ENCODE measurements around the gene TM6SF1.
"Not testable (repeated sequence)": the region's sequence is repeated elsewhere in the genome, so short reads cannot be mapped to it uniquely, and the experiment has no call there.

The TM6SF1 gene

GRCh38 chr15:83115831-83116565 lies 8.6 kb downstream of the TM6SF1 start:
- DNase-seq (ENCODE audit: low read depth in 3 of 3) = no peak

- DNase-seq (ENCODE audit: low read depth in 3 of 3) = no peak
These were observed 10.9 kb downstream of the TM6SF1 start for GRCh38 chr15:83118291-83118827.

- DNase-seq (ENCODE audit: low read depth in 3 of 3) = no peak
These were observed 11.5 kb downstream of the TM6SF1 start for GRCh38 chr15:83118968-83119367.

- DNase-seq (ENCODE audit: low read depth in 3 of 3) = no peak
These were observed 12.6 kb downstream of the TM6SF1 start for GRCh38 chr15:83119968-83120581.

- no peak for DNase-seq (ENCODE audit: low read depth in 3 of 3)
These were observed 16.1 kb downstream of the TM6SF1 start for GRCh38 chr15:83123529-83123928.

GRCh38 chr15:83127547-83128150 lies 20.2 kb downstream of the TM6SF1 start:
- no peak for DNase-seq (ENCODE audit: low read depth in 3 of 3)

GRCh38 chr15:83129791-83130190 lies 22.3 kb downstream of the TM6SF1 start:
- no peak for DNase-seq (ENCODE audit: low read depth in 3 of 3)

- no peak for DNase-seq (ENCODE audit: low read depth in 3 of 3)
These were observed 25.5 kb downstream of the TM6SF1 start for GRCh38 chr15:83132861-83133523.

- DNase-seq (ENCODE audit: low read depth in 3 of 3) = not testable (repeated sequence)
These were observed 34.7 kb downstream of the TM6SF1 start for GRCh38 chr15:83142151-83142550.

GRCh38 chr15:83144771-83145170 lies 37.3 kb downstream of the TM6SF1 start:
- no peak for DNase-seq (ENCODE audit: low read depth in 3 of 3)

GRCh38 chr15:83153288-83153687 lies 45.8 kb downstream of the TM6SF1 start:
- no peak for DNase-seq (ENCODE audit: low read depth in 3 of 3)

GRCh38 chr15:83155942-83156341 lies 48.5 kb downstream of the TM6SF1 start:
- no peak for DNase-seq (ENCODE audit: low read depth in 3 of 3)

- no peak for DNase-seq (ENCODE audit: low read depth in 3 of 3)
These were observed 50.9 kb downstream of the TM6SF1 start for GRCh38 chr15:83158393-83158792.

- DNase-seq (ENCODE audit: low read depth in 3 of 3) = no peak
These were observed 53.3 kb downstream of the TM6SF1 start for GRCh38 chr15:83160741-83161140.

GRCh38 chr15:83163032-83163431 lies 55.6 kb downstream of the TM6SF1 start:
- no peak for DNase-seq (ENCODE audit: low read depth in 3 of 3)

- no peak for DNase-seq (ENCODE audit: low read depth in 3 of 3)
These were observed 56.8 kb downstream of the TM6SF1 start for GRCh38 chr15:83164111-83164770.

GRCh38 chr15:83164771-83165404 lies 57.4 kb downstream of the TM6SF1 start:
- no peak for DNase-seq (ENCODE audit: low read depth in 3 of 3)

GRCh38 chr15:83166218-83166617 lies 58.8 kb downstream of the TM6SF1 start:
- DNase-seq (ENCODE audit: low read depth in 3 of 3) = no peak

GRCh38 chr15:83166830-83167229 lies 59.4 kb downstream of the TM6SF1 start:
- DNase-seq (ENCODE audit: low read depth in 3 of 3) = no peak

GRCh38 chr15:83169576-83169975 lies 62.1 kb downstream of the TM6SF1 start:
- DNase-seq (ENCODE audit: low read depth in 3 of 3) = not testable (repeated sequence)

- DNase-seq (ENCODE audit: low read depth in 3 of 3) = no peak
These were observed 63.2 kb downstream of the TM6SF1 start for GRCh38 chr15:83170474-83171165.

Measured in stimulated activated CD4-positive, alpha-beta T cell treated with anti-CD3 and anti-CD28 coated beads, TNF-alpha, amount 100 ng/mL, for 24 hours (primary cell).